Spleen (tissue), 7 donors: ENCODE data around the gene DPEP2.

Experiments
- CTCF ChIP-seq, 11 experiments: fragments of 200-600 bp in 7 of 11; fragments of 450-650 bp in 4 of 11; sonication (generic) in 4 of 11; IDR thresholded peaks in 8 of 11; conservative IDR thresholded peaks in 3 of 11; 1 replicate in 7 of 11; 2 replicates in 4 of 11; pipeline versions ENCODE4 v1.4.0 to v1.8.0; 2016 to 2021; ENCODE audit warnings: antibody characterized with exemption in 11 of 11, inconsistent platforms in 4 of 11, mild to moderate bottlenecking in 1 of 11
- POLR2AphosphoS5 ChIP-seq, 3 donors: sonication (generic); formaldehyde crosslinking; IDR thresholded peaks; one replicate each; pipeline ENCODE4 v1.5.1; 2017; ENCODE audit warnings: antibody characterized with exemption in 3 of 3
- donor health status: DM: no; HTN: no; CAD: no; lungs with moderate emphysema.
- donor health status: DM: no; HTN: no; CAD: no.
- donor health status: DM: no; HTN: no; CAD: no.

- TF ChIP-seq CTCF (IDR thresholded peaks at IDR 0.05 in 8 of 11, conservative IDR thresholded peaks at IDR 0.05 in 3 of 11) (no peak), POLR2AphosphoS5 (IDR thresholded peaks at IDR 0.05) (no peak)
These were observed 10.0 kb upstream of the DPEP2 start for GRCh38 chr16:68009157-68009735.
